ENCODE measurements around the gene ATP5PD.

DNA sequence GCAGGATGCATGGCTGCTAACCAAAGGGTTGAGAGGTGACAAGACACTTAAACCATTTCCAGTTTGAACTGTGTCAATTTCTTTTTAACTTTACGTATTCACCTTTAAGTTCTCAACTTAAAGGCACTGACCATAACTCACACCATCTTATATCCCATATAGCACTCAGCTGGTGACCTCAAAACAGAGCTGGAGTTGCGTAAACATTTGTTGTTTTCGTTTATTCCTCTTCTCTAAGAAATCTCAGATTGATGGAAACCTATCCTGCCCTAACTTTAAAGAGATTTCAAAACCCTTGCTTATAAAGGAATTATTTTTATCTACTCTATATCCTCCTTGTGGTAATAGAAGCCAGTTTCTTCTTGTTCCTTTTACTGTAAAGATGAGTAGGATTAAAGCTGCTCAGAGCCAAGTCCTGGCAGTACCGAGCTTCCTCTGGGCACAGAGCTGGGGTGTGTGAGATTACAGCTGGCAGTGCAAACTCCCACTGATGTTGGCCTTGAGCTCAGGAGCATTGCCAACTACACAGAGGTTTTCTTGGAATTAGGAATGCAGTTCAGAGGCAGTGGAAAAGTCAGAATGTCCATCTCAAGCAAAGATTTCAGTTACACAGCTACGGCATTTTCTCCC, 1.6 kb upstream of the ATP5PD start:
- TF ChIP-seq, protein P1, sequence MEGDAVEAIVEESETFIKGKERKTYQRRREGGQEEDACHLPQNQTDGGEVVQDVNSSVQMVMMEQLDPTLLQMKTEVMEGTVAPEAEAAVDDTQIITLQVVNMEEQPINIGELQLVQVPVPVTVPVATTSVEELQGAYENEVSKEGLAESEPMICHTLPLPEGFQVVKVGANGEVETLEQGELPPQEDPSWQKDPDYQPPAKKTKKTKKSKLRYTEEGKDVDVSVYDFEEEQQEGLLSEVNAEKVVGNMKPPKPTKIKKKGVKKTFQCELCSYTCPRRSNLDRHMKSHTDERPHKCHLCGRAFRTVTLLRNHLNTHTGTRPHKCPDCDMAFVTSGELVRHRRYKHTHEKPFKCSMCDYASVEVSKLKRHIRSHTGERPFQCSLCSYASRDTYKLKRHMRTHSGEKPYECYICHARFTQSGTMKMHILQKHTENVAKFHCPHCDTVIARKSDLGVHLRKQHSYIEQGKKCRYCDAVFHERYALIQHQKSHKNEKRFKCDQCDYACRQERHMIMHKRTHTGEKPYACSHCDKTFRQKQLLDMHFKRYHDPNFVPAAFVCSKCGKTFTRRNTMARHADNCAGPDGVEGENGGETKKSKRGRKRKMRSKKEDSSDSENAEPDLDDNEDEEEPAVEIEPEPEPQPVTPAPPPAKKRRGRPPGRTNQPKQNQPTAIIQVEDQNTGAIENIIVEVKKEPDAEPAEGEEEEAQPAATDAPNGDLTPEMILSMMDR (IDR thresholded peaks at IDR 0.05; ENCODE audit: low read depth, low read length, poor library complexity, severe bottlenecking), result no peak
- TF ChIP-seq EZH2phosphoT487 (IDR thresholded peaks at IDR 0.05; ENCODE audit: borderline replicate concordance, low read length), result no peak

All from DOHH2 (cell line).